Panc1 (cell line): ENCODE data around the gene MEGF11. TPM values are rescaled to one million over a fixed set of nuclear protein-coding genes. Genes with fewer than 3 reads are reported as not detected.

Experiments
- ATAC-seq: fragments of 200-7000 bp; cut with Tn5 transposase; 2 replicates; pipeline ENCODE4 v1.9.1; 2020; ENCODE audit warnings: mild to moderate bottlenecking, moderate library complexity
- BruUV-seq: library from RNA; stranded (reverse); fragments of 400-500 nt; replicated peaks from 2 replicates; lab custom pipeline; 2021; lab: Mats Ljungman, UMichigan
- CTCF ChIA-PET: fragments of 300-600 bp; sonication (Branson Sonifier 250); formaldehyde crosslinking; loops from one replicate; lab custom pipeline; 2022; ENCODE audit warnings: antibody characterized with exemption; lab: Charles Lee
- POLR2A ChIA-PET: fragments of 300-600 bp; sonication (Branson Sonifier 250); formaldehyde crosslinking; loops from one replicate; lab custom pipeline; 2022; ENCODE audit warnings: antibody characterized with exemption; lab: Charles Lee
- DNase-seq: peaks from one replicate; pipeline ENCODE4 v3.0.0-alpha.2; 2010; ENCODE audit warnings: low read depth, low spot score
- H3K27ac ChIP-seq: 2 replicates; pipeline ENCODE4 v1.5.1; 2011; ENCODE audit warnings: mild to moderate bottlenecking, low read length, inconsistent platforms
- H3K27me3 ChIP-seq: fragments of 200-500 bp; sonication (Bioruptor generic); 2 replicates; pipeline ENCODE4 v1.6.0; 2014; ENCODE audit warnings: low read length, inconsistent platforms; ENCODE audit not compliant: control insufficient read depth, insufficient read depth
- H3K36me3 ChIP-seq: fragments of 200-500 bp; sonication (Bioruptor generic); 2 replicates; pipeline ENCODE4 v1.5.1; 2014; ENCODE audit warnings: inconsistent platforms, mild to moderate bottlenecking, low read length, moderate library complexity; ENCODE audit not compliant: control insufficient read depth, insufficient read depth
- H3K4me1 ChIP-seq: 2 replicates; pipeline ENCODE4 v1.5.1; 2011; ENCODE audit warnings: inconsistent platforms, mild to moderate bottlenecking, low read length, moderate library complexity; ENCODE audit not compliant: control insufficient read depth, insufficient read depth
- H3K4me3 ChIP-seq, 2 experiments: 2 replicates each; pipeline ENCODE4 v1.5.1; 2011 to 2012; ENCODE audit warnings: low read depth in 2 of 2, low read length in 2 of 2, mild to moderate bottlenecking in 2 of 2, inconsistent platforms in 1 of 2, moderate library complexity in 1 of 2
- H3K9me3 ChIP-seq: fragments of 200-500 bp; sonication (Bioruptor generic); 2 replicates; pipeline ENCODE4 v1.5.1; 2014; ENCODE audit warnings: low read depth, mild to moderate bottlenecking, inconsistent platforms, low read length, moderate library complexity; ENCODE audit not compliant: control insufficient read depth, insufficient read depth
- CTCF ChIP-seq: fragments of 450-650 bp; IDR thresholded peaks from 2 replicates; pipeline ENCODE4 v1.5.1; 2017; ENCODE audit warnings: mild to moderate bottlenecking
- POLR2AphosphoS5 ChIP-seq: IDR thresholded peaks from 2 replicates; pipeline ENCODE4 v1.6.1; 2012; ENCODE audit warnings: mild to moderate bottlenecking, low read depth, low read length, moderate library complexity
- REST ChIP-seq, 2 experiments: IDR thresholded peaks; 2 replicates each; pipeline ENCODE4 v1.6.1; 2011 to 2012; ENCODE audit warnings: low read depth in 2 of 2, control low read depth in 1 of 2, low read length in 1 of 2, mild to moderate bottlenecking in 1 of 2, moderate library complexity in 1 of 2; ENCODE audit not compliant: insufficient read depth in 1 of 2
- SIN3A ChIP-seq: IDR thresholded peaks from 2 replicates; pipeline ENCODE4 v1.6.1; 2012; ENCODE audit warnings: low read depth, mild to moderate bottlenecking, low read length, moderate library complexity, borderline replicate concordance; ENCODE audit not compliant: insufficient read depth
- TCF7L2 ChIP-seq: IDR thresholded peaks from 2 replicates; pipeline ENCODE4 v1.6.1; 2011; ENCODE audit warnings: mild to moderate bottlenecking, low read depth, low read length, inconsistent platforms
- in situ Hi-C: cut with HindIII; loops from 2 replicates; pipeline ENCODE4 v1.10.0; 2016; ENCODE audit warnings: low sequenced_read_pairs, low pct_unique_long_range_greater_than_20kb
- intact Hi-C: fragments of 100-400 bp; cut with micrococcal nuclease; formaldehyde crosslinking; loops from one replicate; pipeline ENCODE4 v1.10.0; 2022; ENCODE audit not compliant: unreplicated experiment
- total RNA-seq: library from RNA; stranded (reverse); gene quantifications from one replicate; pipeline ENCODE4 v1.2.1, GENCODE V29; 2021; ENCODE audit not compliant: unreplicated experiment

The MEGF11 gene
- total RNA-seq, 1 experiment from 2014 or later: 0.95 TPM

GRCh38 chr15:65917936-65918335, 335.6 kb downstream of the MEGF11 start:
- in situ Hi-C loops (no loop called here), intact Hi-C loops (no loop called here)
- ATAC-seq (no peak), DNase-seq (no peak)
- Histone ChIP-seq H3K9me3 (no peaks in the 10 kb centered on the region), H3K4me1 (no peaks in the 10 kb centered on the region), H3K27ac (no peak overlapping the region), H3K4me3 (no peak overlapping the region), H3K27me3 (no peaks in the 10 kb centered on the region), H3K36me3 (no peaks in the 10 kb centered on the region)
- BruUV-seq: no TSS peak
- CTCF ChIA-PET: no interaction called here
- POLR2A ChIA-PET: no interaction called here
- TF ChIP-seq POLR2AphosphoS5 (no peak), TCF7L2 (no peak), CTCF (no peak), SIN3A (no peak), REST (IDR thresholded peaks at IDR 0.05; ENCODE audit: insufficient read depth in 1 of 2, low read depth in 2 of 2, low read length in 1 of 2) (no peak)

- Histone ChIP-seq H3K4me1 (no peaks in the 10 kb centered on the region), H3K27ac (no peak overlapping the region), H3K27me3 (no peaks in the 10 kb centered on the region), H3K36me3 (no peaks in the 10 kb centered on the region), H3K9me3 (no peaks in the 10 kb centered on the region), H3K4me3 (no peak overlapping the region)
- ATAC-seq (no peak), DNase-seq (no peak)
- BruUV-seq: no TSS peak
- ChIA-PET POLR2A (no interaction called here), CTCF (interaction anchor here (0.6 to 1.5 kb wide), 2 partner anchors 12 to 107 kb away, joined by 3 read pairs; no protein-coding TSS in a partner anchor)
- intact Hi-C loops: no loop called here
- no peak for TF ChIP-seq REST (IDR thresholded peaks at IDR 0.05; ENCODE audit: insufficient read depth in 1 of 2, low read depth in 2 of 2, low read length in 1 of 2)
- TF ChIP-seq POLR2AphosphoS5: no peak
- TF ChIP-seq SIN3A: no peak
- TF ChIP-seq CTCF: no peak
- TF ChIP-seq TCF7L2: no peak
- in situ Hi-C loops: no loop called here
Measured at GRCh38 chr15:65917407-65917756, 336.2 kb downstream of the MEGF11 start.
